PC-9 (cell line): ENCODE measurements around the gene PCDHB7. TPM values are rescaled to one million over a fixed set of nuclear protein-coding genes. Genes with fewer than 3 reads are reported as not detected.
"Not testable (repeated sequence)": the region's sequence is repeated elsewhere in the genome, so short reads cannot be mapped to it uniquely, and the experiment has no call there.

Source experiments
- BruUV-seq: library from RNA; stranded (reverse); fragments of 400-500 nt; replicated peaks from 2 replicates; lab custom pipeline; 2021; lab: Mats Ljungman, UMichigan
- CTCF ChIA-PET: fragments of 300-600 bp; sonication (Branson Sonifier 250); formaldehyde crosslinking; loops from one replicate; lab custom pipeline; 2022; ENCODE audit warnings: antibody characterized with exemption; lab: Charles Lee
- POLR2A ChIA-PET: fragments of 300-600 bp; sonication (Branson Sonifier 250); formaldehyde crosslinking; loops from one replicate; lab custom pipeline; 2022; ENCODE audit warnings: antibody characterized with exemption; ENCODE audit not compliant: unreplicated experiment; lab: Charles Lee
- DNase-seq, 2 experiments: peaks; one replicate each; pipeline versions ENCODE4 v3.0.0 to v3.0.0-alpha.2; 2015 to 2022; ENCODE audit warnings: mixed read lengths in 1 of 2
- H2AFZ ChIP-seq: fragments of 200-600 bp; sonication (generic); 2 replicates; pipeline ENCODE4 v1.8.1; 2017; ENCODE audit warnings: antibody characterized with exemption
- H3F3A ChIP-seq: fragments of 200-600 bp; sonication (generic); 2 replicates; pipeline ENCODE4 v1.8.1; 2017; ENCODE audit warnings: antibody characterized with exemption, mild to moderate bottlenecking, low read depth; ENCODE audit not compliant: insufficient read depth
- H3K27ac ChIP-seq: fragments of 200-600 bp; sonication (generic); 2 replicates; pipeline ENCODE4 v1.6.1; 2016; ENCODE audit warnings: mixed run types
- H3K27me3 ChIP-seq: fragments of 200-600 bp; sonication (generic); 2 replicates; pipeline ENCODE4 v1.6.1; 2016; ENCODE audit warnings: low read depth, mixed run types; ENCODE audit not compliant: insufficient read depth
- H3K36me3 ChIP-seq: fragments of 200-600 bp; sonication (generic); 2 replicates; pipeline ENCODE4 v1.6.1; 2016; ENCODE audit warnings: low read depth, mixed run types
- H3K4me1 ChIP-seq: fragments of 200-600 bp; sonication (generic); replicated peaks from 2 replicates; pipeline ENCODE4 v1.6.1; 2016; ENCODE audit warnings: mixed run types; ENCODE audit not compliant: insufficient read depth
- H3K4me2 ChIP-seq: fragments of 200-600 bp; sonication (generic); 2 replicates; pipeline ENCODE4 v1.6.1; 2017; ENCODE audit warnings: mixed run types
- H3K4me3 ChIP-seq: fragments of 200-600 bp; sonication (generic); 2 replicates; pipeline ENCODE4 v1.6.1; 2016; ENCODE audit warnings: mixed run types
- H3K79me2 ChIP-seq: fragments of 200-600 bp; sonication (generic); 2 replicates; pipeline ENCODE4 v1.6.1; 2017; ENCODE audit warnings: low read depth, mixed run types
- H3K9me2 ChIP-seq: fragments of 200-600 bp; sonication (generic); 2 replicates; pipeline ENCODE4 v1.8.1; 2017; ENCODE audit warnings: mild to moderate bottlenecking; ENCODE audit not compliant: insufficient read depth
- H3K9me3 ChIP-seq: fragments of 200-600 bp; sonication (generic); 2 replicates; pipeline ENCODE4 v1.8.1; 2016; ENCODE audit warnings: low read depth; ENCODE audit not compliant: insufficient read depth
- H4K20me1 ChIP-seq: fragments of 200-600 bp; sonication (generic); 2 replicates; pipeline ENCODE4 v1.8.1; 2017; ENCODE audit not compliant: insufficient read depth
- EZH2 ChIP-seq: fragments of 200-600 bp; sonication (generic); IDR thresholded peaks from 2 replicates; pipeline ENCODE4 v1.8.0; 2017; ENCODE audit warnings: antibody characterized with exemption, low read depth
- intact Hi-C: fragments of 100-400 bp; cut with micrococcal nuclease; formaldehyde crosslinking; loops from one replicate; pipeline ENCODE4 v1.10.0; 2022; ENCODE audit not compliant: unreplicated experiment
- total RNA-seq: library from RNA; stranded (reverse); gene quantifications from 2 replicates; pipeline ENCODE4 v1.2.3, GENCODE V29; 2021
- TF ChIP-seq, protein P1 (sequence below): fragments of 200-600 bp; sonication (generic); conservative IDR thresholded peaks from 2 replicates; pipeline ENCODE4 v1.6.1; 2017; ENCODE audit warnings: mixed run types, antibody characterized with exemption, mild to moderate bottlenecking, moderate library complexity

The PCDHB7 gene
- total RNA-seq, 1 experiment from 2014 or later: not detected

DNA sequence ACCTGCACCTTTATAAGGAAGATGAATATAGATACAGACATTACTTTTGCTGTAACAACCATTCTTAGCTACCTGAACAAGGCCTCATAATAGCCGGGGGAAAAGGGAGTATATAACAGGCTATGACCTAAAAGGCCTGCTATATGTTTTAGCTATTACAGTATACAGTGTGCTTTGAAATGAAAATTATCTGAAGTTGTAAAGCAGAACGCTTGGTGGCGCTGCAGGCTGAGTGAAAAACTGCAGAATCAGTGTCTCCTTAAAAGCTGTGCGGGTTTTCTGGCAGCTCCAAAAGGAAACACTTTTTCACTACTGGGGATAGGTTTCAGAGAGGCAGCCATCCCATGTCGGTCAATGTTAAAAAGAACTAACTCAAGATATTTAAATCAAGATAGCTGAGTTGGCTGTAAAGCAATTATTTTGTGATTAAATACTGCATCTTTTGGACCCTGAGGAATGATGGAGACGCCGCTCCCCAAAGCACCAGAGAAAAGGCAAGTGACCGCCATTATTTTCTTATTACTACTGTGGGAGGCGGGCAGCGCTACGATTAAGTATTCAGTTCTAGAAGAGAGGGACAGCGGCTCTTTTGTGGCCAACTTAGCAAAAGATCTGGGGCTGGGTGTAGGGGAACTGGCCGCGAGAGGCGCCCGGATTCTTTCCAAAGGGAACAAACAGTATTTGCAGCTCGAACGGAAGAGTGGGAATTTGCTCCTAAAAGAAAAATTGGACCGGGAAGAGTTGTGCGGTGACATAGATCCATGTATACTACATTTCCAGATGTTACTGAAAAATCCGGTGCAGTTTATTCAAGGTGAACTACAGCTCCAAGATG, 16.7 kb upstream of the PCDHB7 start:
- intact Hi-C loops: no loop called here
- H3F3A ChIP-seq: no peaks in the 10 kb centered on the region
- CTCF ChIA-PET: interaction anchor here (0.5 to 0.6 kb wide), 2 partner anchors 1012 to 1050 kb away, joined by 3 to 7 read pairs; no protein-coding TSS in a partner anchor
- no peaks in the 10 kb centered on the region for H3K4me1 ChIP-seq
- no peaks in the 10 kb centered on the region for H3K27me3 ChIP-seq
- H3K79me2 ChIP-seq: no peaks in the 10 kb centered on the region
- H2AFZ ChIP-seq: no peak overlapping the region
- BruUV-seq: no TSS peak
- POLR2A ChIA-PET: interaction anchor here (0.6 kb wide), 1 partner anchor 22 kb away, joined by 4 read pairs; no protein-coding TSS in a partner anchor
- no peaks in the 10 kb centered on the region for H4K20me1 ChIP-seq
- no peaks in the 10 kb centered on the region for H3K9me3 ChIP-seq
- H3K4me3 ChIP-seq: no peak overlapping the region
- H3K27ac ChIP-seq: no peak overlapping the region
- DNase-seq: no peak
- H3K9me2 ChIP-seq: no peaks in the 10 kb centered on the region
- H3K36me3 ChIP-seq: no peaks in the 10 kb centered on the region
- no peak overlapping the region for H3K4me2 ChIP-seq
- TF ChIP-seq, protein P1, sequence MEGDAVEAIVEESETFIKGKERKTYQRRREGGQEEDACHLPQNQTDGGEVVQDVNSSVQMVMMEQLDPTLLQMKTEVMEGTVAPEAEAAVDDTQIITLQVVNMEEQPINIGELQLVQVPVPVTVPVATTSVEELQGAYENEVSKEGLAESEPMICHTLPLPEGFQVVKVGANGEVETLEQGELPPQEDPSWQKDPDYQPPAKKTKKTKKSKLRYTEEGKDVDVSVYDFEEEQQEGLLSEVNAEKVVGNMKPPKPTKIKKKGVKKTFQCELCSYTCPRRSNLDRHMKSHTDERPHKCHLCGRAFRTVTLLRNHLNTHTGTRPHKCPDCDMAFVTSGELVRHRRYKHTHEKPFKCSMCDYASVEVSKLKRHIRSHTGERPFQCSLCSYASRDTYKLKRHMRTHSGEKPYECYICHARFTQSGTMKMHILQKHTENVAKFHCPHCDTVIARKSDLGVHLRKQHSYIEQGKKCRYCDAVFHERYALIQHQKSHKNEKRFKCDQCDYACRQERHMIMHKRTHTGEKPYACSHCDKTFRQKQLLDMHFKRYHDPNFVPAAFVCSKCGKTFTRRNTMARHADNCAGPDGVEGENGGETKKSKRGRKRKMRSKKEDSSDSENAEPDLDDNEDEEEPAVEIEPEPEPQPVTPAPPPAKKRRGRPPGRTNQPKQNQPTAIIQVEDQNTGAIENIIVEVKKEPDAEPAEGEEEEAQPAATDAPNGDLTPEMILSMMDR: peak; percentile 40; the same call in 1 of the 2 replicates
- no peak for TF ChIP-seq EZH2

DNA sequence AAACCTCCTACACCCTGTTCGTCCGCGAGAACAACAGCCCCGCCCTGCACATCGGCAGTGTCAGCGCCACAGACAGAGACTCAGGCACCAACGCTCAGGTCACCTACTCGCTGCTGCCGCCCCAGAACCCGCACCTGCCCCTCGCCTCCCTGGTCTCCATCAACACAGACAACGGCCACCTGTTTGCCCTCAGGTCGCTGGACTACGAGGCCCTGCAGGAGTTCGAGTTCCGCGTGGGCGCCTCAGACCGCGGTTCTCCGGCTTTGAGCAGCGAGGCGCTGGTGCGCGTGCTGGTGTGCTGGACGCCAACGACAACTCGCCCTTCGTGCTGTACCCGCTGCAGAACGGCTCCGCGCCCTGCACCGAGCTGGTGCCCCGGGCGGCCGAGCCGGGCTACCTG, 15.1 kb upstream of the PCDHB7 start:
- H3K36me3 ChIP-seq, BruUV-seq, H3K4me2 ChIP-seq, intact Hi-C loops, H3K9me2 ChIP-seq, H3F3A ChIP-seq, CTCF ChIA-PET, H3K27ac ChIP-seq, DNase-seq, H3K4me1 ChIP-seq, H2AFZ ChIP-seq, H3K9me3 ChIP-seq, H3K27me3 ChIP-seq, H3K4me3 ChIP-seq, H3K79me2 ChIP-seq, H4K20me1 ChIP-seq, POLR2A ChIA-PET: not testable (repeated sequence)

DNA sequence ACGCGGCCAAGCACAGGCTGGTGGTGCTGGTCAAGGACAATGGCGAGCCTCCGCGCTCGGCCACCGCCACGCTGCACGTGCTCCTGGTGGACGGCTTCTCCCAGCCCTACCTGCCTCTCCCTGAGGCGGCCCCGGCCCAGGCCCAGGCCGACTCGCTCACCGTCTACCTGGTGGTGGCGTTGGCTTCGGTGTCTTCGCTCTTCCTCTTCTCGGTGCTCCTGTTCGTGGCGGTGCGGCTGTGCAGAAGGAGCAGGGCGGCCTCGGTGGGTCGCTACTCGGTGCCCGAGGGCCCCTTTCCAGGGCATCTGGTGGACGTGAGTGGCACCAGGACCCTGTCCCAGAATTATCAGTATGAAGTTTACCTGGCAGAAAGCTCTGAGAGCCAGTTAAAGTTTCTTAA, 14.5 kb upstream of the PCDHB7 start:
- H3K4me2 ChIP-seq, H3K36me3 ChIP-seq, CTCF ChIA-PET, intact Hi-C loops, H3F3A ChIP-seq, H3K27ac ChIP-seq, H4K20me1 ChIP-seq, POLR2A ChIA-PET, H3K9me3 ChIP-seq, DNase-seq, BruUV-seq, H2AFZ ChIP-seq, H3K9me2 ChIP-seq, H3K4me1 ChIP-seq, H3K79me2 ChIP-seq, H3K27me3 ChIP-seq, H3K4me3 ChIP-seq: not testable (repeated sequence)

DNA sequence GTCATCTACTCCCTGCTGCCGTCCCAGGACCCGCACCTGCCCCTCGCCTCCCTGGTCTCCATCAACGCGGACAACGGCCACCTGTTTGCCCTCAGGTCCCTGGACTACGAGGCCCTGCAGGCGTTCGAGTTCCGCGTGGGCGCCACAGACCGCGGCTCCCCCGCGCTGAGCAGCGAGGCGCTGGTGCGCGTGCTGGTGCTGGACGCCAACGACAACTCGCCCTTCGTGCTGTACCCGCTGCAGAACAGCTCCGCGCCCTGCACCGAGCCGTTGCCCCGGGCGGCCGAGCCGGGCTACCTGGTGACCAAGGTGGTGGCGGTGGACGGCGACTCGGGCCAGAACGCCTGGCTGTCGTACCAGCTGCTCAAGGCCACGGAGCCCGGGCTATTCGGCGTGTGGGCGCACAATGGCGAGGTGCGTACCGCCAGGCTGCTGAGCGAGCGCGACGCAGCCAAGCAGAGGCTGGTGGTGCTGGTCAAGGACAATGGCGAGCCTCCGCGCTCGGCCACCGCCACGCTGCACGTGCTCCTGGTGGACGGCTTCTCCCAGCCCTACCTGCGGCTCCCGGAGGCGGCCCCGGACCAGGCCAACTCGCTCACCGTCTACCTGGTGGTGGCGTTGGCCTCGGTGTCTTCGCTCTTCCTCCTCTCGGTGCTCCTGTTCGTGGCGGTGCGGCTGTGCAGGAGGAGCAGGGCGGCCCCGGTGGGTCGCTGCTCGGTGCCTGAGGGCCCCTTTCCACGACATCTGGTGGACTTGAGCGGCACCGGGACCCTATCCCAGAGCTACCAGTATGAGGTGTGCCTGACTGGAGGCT, 2.1 kb downstream of the PCDHB7 start:
- H2AFZ ChIP-seq, H3K4me3 ChIP-seq, POLR2A ChIA-PET, H3K4me2 ChIP-seq, H3K79me2 ChIP-seq, CTCF ChIA-PET, H3K27me3 ChIP-seq, H3K27ac ChIP-seq, H3K36me3 ChIP-seq, H3K9me2 ChIP-seq, H4K20me1 ChIP-seq, DNase-seq, H3K4me1 ChIP-seq, BruUV-seq, H3K9me3 ChIP-seq, H3F3A ChIP-seq, intact Hi-C loops: not testable (repeated sequence)
